Lung (tissue), 16 donors: Measurements from ENCODE around the gene NOVA1. TPM values are rescaled to one million over a fixed set of nuclear protein-coding genes. Genes with fewer than 3 reads are reported as not detected.
"Not testable (repeated sequence)": the region's sequence is repeated elsewhere in the genome, so short reads cannot be mapped to it uniquely, and the experiment has no call there.

Experiments used
- ATAC-seq: fragments of 200-7000 bp; cut with Tn5 transposase; one replicate; pipeline ENCODE4 v1.9.1; 2020; ENCODE audit warnings: moderate number of reproducible peaks; ENCODE audit not compliant: insufficient read depth, low FRiP score
- DNase-seq, 3 donors: peaks; one replicate each; pipeline ENCODE4 v3.0.0-alpha.2; 2013 to 2017
- H3K27ac ChIP-seq, 2 donors: one replicate each; pipeline ENCODE4 v1.5.1; 2013; ENCODE audit warnings: mild to moderate bottlenecking in 2 of 2, moderate library complexity in 2 of 2, control low read depth in 1 of 2, inconsistent platforms in 1 of 2, low read depth in 1 of 2, low read length in 1 of 2
- H3K27me3 ChIP-seq, 3 donors: one replicate each; pipeline ENCODE4 v1.5.1; 2013; ENCODE audit warnings: low read length in 2 of 3; ENCODE audit not compliant: control insufficient read depth in 3 of 3, insufficient read depth in 3 of 3
- H3K36me3 ChIP-seq, 4 donors: one replicate each; pipeline ENCODE4 v1.5.1; 2013; ENCODE audit warnings: low read length in 4 of 4, mild to moderate bottlenecking in 1 of 4, moderate library complexity in 1 of 4; ENCODE audit not compliant: control insufficient read depth in 4 of 4, insufficient read depth in 4 of 4
- H3K4me1 ChIP-seq, 5 donors: one replicate each; pipeline ENCODE4 v1.5.1; 2013; ENCODE audit warnings: low read length in 5 of 5, mild to moderate bottlenecking in 2 of 5, moderate library complexity in 1 of 5; ENCODE audit not compliant: control insufficient read depth in 5 of 5, insufficient read depth in 5 of 5
- H3K4me3 ChIP-seq: one replicate; pipeline ENCODE4 v1.5.1; 2013; ENCODE audit warnings: mild to moderate bottlenecking, control low read depth, moderate library complexity
- H3K9ac ChIP-seq, 2 donors: one replicate each; pipeline ENCODE4 v1.5.1; 2013; ENCODE audit warnings: low read length in 2 of 2, control low read depth in 1 of 2; ENCODE audit not compliant: insufficient read depth in 1 of 2
- H3K9me3 ChIP-seq, 4 donors: one replicate each; pipeline ENCODE4 v1.5.1; 2013; ENCODE audit warnings: low read length in 3 of 4, mild to moderate bottlenecking in 1 of 4, moderate library complexity in 1 of 4; ENCODE audit not compliant: control insufficient read depth in 4 of 4, insufficient read depth in 3 of 4
- CTCF ChIP-seq: IDR thresholded peaks from 2 replicates; pipeline ENCODE4 v1.5.1; 2012; ENCODE audit warnings: mild to moderate bottlenecking; ENCODE audit errors: control extremely low read depth, extremely low read depth
- WGBS, 2 donors: extraction: QIAGEN DNeasy Blood & Tissue Kit; methylation state at CpG; one replicate each; pipeline ENCODE4 v1.1.7; 2013; 5-methylcytosine and 5-hydroxymethylcytosine counted together
- long read RNA-seq, 5 donors: transcript quantifications; one replicate each; lab custom pipeline, GENCODE V29; 2026
- polyA plus RNA-seq, 2 donors: library from polyadenylated mRNA; stranded (reverse); fragments of 200-250 nt; gene quantifications; one replicate each; pipeline ENCODE4 v1.2.1, GENCODE V29; 2013
- total RNA-seq, 2 donors: library from RNA; depleted of rRNA in 1 of 2; stranded (reverse); fragments of >200 nt in 1 of 2; gene quantifications; one replicate each; pipeline ENCODE4 v1.2.1, GENCODE V29; 2014 to 2021
- donor health status: control.
- donor health status: control.
- donor health status: Bipolar disorder and iron deficiency.
- donor health status: healthy.
- donor health status: DM: yes; HTN: yes; CAD: no.

NOVA1 gene
- total RNA-seq (10 to 100 TPM in 1 of 2 donors, 1 to 10 TPM in 1; 3.2 to 10.0 TPM), polyA plus RNA-seq (1 to 10 TPM in 1 of 2 donors, under 1 TPM in 1; 0.38 to 1.0 TPM)
- long read RNA-seq, donor 1, full-length matches to known transcripts = 2 of 2 reads
- long read RNA-seq, donor 1, partial matches to known transcripts = 0 of 2 reads
- long read RNA-seq, donor 1, other reads (novel, unspliced or antisense) = 0 of 2 reads
- long read RNA-seq, donor 2, partial matches to known transcripts = 0 of 3 reads
- long read RNA-seq, donor 2, other reads (novel, unspliced or antisense) = 0 of 3 reads
- long read RNA-seq, donor 3, full-length matches to known transcripts = 5 of 5 reads
- long read RNA-seq, donor 3, partial matches to known transcripts = 0 of 5 reads
- long read RNA-seq, donor 3, other reads (novel, unspliced or antisense) = 0 of 5 reads
- long read RNA-seq, donor 4, partial matches to known transcripts = 0 of 2 reads
- long read RNA-seq, donor 4, other reads (novel, unspliced or antisense) = 0 of 2 reads
- long read RNA-seq, donor 5, transcript NOVA1-213 (3 exons, 1,431 nt) = major isoform, 5 of 10 reads
- long read RNA-seq, donor 5, partial matches to known transcripts = 0 of 10 reads
- long read RNA-seq, donor 5, other reads (novel, unspliced or antisense) = 0 of 10 reads

- Histone ChIP-seq H3K4me1 (peaks cover 0 to 19% (median 2%) of the 10 kb centered on the region in 5 donors), H3K27ac (peak within 1 kb of the TSS; percentile 13 to 89), H3K36me3 (peaks cover 0 to 3% (median 0%) of the 10 kb centered on the region in 4 donors), H3K9ac (peak within 1 kb of the TSS; percentile 38 to 86), H3K27me3 (no peaks in the 10 kb centered on the region), H3K4me3 (peak within 1 kb of the TSS; percentile 59), H3K9me3 (no peaks in the 10 kb centered on the region)
- 1% methylated on average over 19 to 36 of the region's 36 CpGs for WGBS, 2 donors
- peak; percentile 45 for ATAC-seq
- no peak for TF ChIP-seq CTCF
- no peak for DNase-seq
These were observed at the start of gene NOVA1 for GRCh38 chr14:26597589-26598080. Gene NOVA1, minus strand, starts transcription at chr14:26598033. Its CDS starts 597 bp downstream, at chr14:26597436.

- H3K9me3 ChIP-seq, H3K27ac ChIP-seq, H3K27me3 ChIP-seq, ATAC-seq, H3K4me3 ChIP-seq, H3K9ac ChIP-seq, H3K4me1 ChIP-seq, H3K36me3 ChIP-seq, DNase-seq: not testable (repeated sequence)
- 81 to 85% methylated on average over 5 of the region's 5 CpGs for WGBS, 2 donors
These were observed 47.2 kb upstream of the NOVA1 start for GRCh38 chr14:26645057-26645456.

- Histone ChIP-seq H3K27me3 (no peaks in the 10 kb centered on the region), H3K4me1 (peaks cover 0 to 13% (median 0%) of the 10 kb centered on the region in 5 donors), H3K9me3 (peaks cover 0 to 5% (median 0%) of the 10 kb centered on the region in 4 donors), H3K9ac (peak overlapping the region in 1 of 2 donors; percentile 40), H3K27ac (no peak overlapping the region), H3K36me3 (no peaks in the 10 kb centered on the region), H3K4me3 (no peak overlapping the region)
- peak in 2 of 3 donors; percentile 63 to 75 for DNase-seq
- TF ChIP-seq CTCF = no peak
- WGBS, 2 donors = 41 to 62% methylated on average over 5 of the region's 5 CpGs
- no peak for ATAC-seq
These were observed 38.7 kb upstream of the NOVA1 start for GRCh38 chr14:26636561-26636960.

- H3K27ac ChIP-seq, H3K9ac ChIP-seq, DNase-seq, H3K4me3 ChIP-seq, H3K27me3 ChIP-seq, H3K9me3 ChIP-seq, H3K36me3 ChIP-seq, ATAC-seq: not testable (repeated sequence)
- peaks cover 0 to 13% (median 0%) of the 10 kb centered on the region in 5 donors for H3K4me1 ChIP-seq
- WGBS, 2 donors = 89 to 95% methylated on average over 24 to 25 of the region's 25 CpGs
These were observed 37.1 kb upstream of the NOVA1 start for GRCh38 chr14:26634946-26635345.
